ES-I3 (cell line): Measurements from ENCODE around the gene CMPK2.
"Not testable (repeated sequence)": the region's sequence is repeated elsewhere in the genome, so short reads cannot be mapped to it uniquely, and the experiment has no call there.

Experiments used
- H3K36me3 ChIP-seq: 2 replicates; pipeline ENCODE4 v1.6.1; 2013; ENCODE audit warnings: mild to moderate bottlenecking, low read length, control low read depth, moderate library complexity; ENCODE audit not compliant: insufficient read depth
- H3K4me1 ChIP-seq: 2 replicates; pipeline ENCODE4 v1.6.1; 2013; ENCODE audit warnings: mild to moderate bottlenecking, control low read depth, low read length; ENCODE audit not compliant: insufficient read depth
- H3K9ac ChIP-seq: 2 replicates; pipeline ENCODE4 v1.6.1; 2013; ENCODE audit warnings: low read depth, mild to moderate bottlenecking, low read length, moderate library complexity
- H3K9me3 ChIP-seq: 2 replicates; pipeline ENCODE4 v1.6.1; 2013; ENCODE audit warnings: mild to moderate bottlenecking, low read length, moderate library complexity; ENCODE audit not compliant: control insufficient read depth, insufficient read depth

Gene CMPK2

GRCh38 chr2:6865346-6866274 lies at the start of gene CMPK2:
Gene CMPK2 (minus strand): TSS chr2:6865907. CDS start chr2:6865696, 211 bp downstream.
- H3K36me3 ChIP-seq = no peaks in the 10 kb centered on the region
- H3K4me1 ChIP-seq = no peaks in the 10 kb centered on the region
- peak within 1 kb of the TSS; percentile 76 for H3K9ac ChIP-seq
- H3K9me3 ChIP-seq = no peaks in the 10 kb centered on the region

- no peaks in the 10 kb centered on the region for H3K36me3 ChIP-seq
- H3K4me1 ChIP-seq = peaks cover 6% of the 10 kb centered on the region; the same call in 1 of the 2 replicates
- H3K9me3 ChIP-seq = no peaks in the 10 kb centered on the region
- no peak overlapping the region for H3K9ac ChIP-seq
Measured at GRCh38 chr2:6915399-6915798, 49.7 kb upstream of the CMPK2 start.

GRCh38 chr2:6914828-6915227 lies 49.1 kb upstream of the CMPK2 start:
- Histone ChIP-seq H3K9me3 (no peaks in the 10 kb centered on the region), H3K36me3 (no peaks in the 10 kb centered on the region), H3K9ac (no peak overlapping the region), H3K4me1 (peaks cover 6% of the 10 kb centered on the region; the same call in 1 of the 2 replicates)

- no peaks in the 10 kb centered on the region for H3K9me3 ChIP-seq
- peaks cover 6% of the 10 kb centered on the region; the same call in 1 of the 2 replicates for H3K4me1 ChIP-seq
- no peaks in the 10 kb centered on the region for H3K36me3 ChIP-seq
- no peak overlapping the region for H3K9ac ChIP-seq
Measured at GRCh38 chr2:6913415-6914157, 47.9 kb upstream of the CMPK2 start.

GRCh38 chr2:6911721-6912120 lies 46.0 kb upstream of the CMPK2 start:
- Histone ChIP-seq H3K36me3 (no peaks in the 10 kb centered on the region), H3K9ac (no peak overlapping the region), H3K9me3 (no peaks in the 10 kb centered on the region), H3K4me1 (peaks cover 6% of the 10 kb centered on the region; the same call in 1 of the 2 replicates)

- no peaks in the 10 kb centered on the region for H3K4me1 ChIP-seq
- no peak overlapping the region for H3K9ac ChIP-seq
- H3K9me3 ChIP-seq = no peaks in the 10 kb centered on the region
Measured at GRCh38 chr2:6909431-6910385, 44.0 kb upstream of the CMPK2 start.

GRCh38 chr2:6908291-6908690 lies 42.6 kb upstream of the CMPK2 start:
- no peak overlapping the region for H3K9ac ChIP-seq
- H3K9me3 ChIP-seq = no peaks in the 10 kb centered on the region
- no peaks in the 10 kb centered on the region for H3K4me1 ChIP-seq
- H3K36me3 ChIP-seq = no peaks in the 10 kb centered on the region

More at GRCh38 chr2:6909431-6910385, 44.0 kb upstream of the CMPK2 start:
- H3K36me3 ChIP-seq = no peaks in the 10 kb centered on the region

GRCh38 chr2:6906165-6906741 lies 40.5 kb upstream of the CMPK2 start:
- no peaks in the 10 kb centered on the region for H3K36me3 ChIP-seq

GRCh38 chr2:6905668-6906067 lies 40.0 kb upstream of the CMPK2 start:
- H3K4me1 ChIP-seq = no peaks in the 10 kb centered on the region
- no peak overlapping the region for H3K9ac ChIP-seq
- H3K36me3 ChIP-seq = no peaks in the 10 kb centered on the region
- H3K9me3 ChIP-seq = no peaks in the 10 kb centered on the region

More at GRCh38 chr2:6906165-6906741, 40.5 kb upstream of the CMPK2 start:
- no peak overlapping the region for H3K9ac ChIP-seq
- no peaks in the 10 kb centered on the region for H3K4me1 ChIP-seq
- H3K9me3 ChIP-seq = no peaks in the 10 kb centered on the region

GRCh38 chr2:6902581-6902980 lies 36.9 kb upstream of the CMPK2 start:
- not testable (repeated sequence) for H3K9ac ChIP-seq, H3K9me3 ChIP-seq, H3K4me1 ChIP-seq, H3K36me3 ChIP-seq

GRCh38 chr2:6896930-6897759 lies 31.4 kb upstream of the CMPK2 start:
- H3K9me3 ChIP-seq = no peaks in the 10 kb centered on the region
- no peaks in the 10 kb centered on the region for H3K4me1 ChIP-seq
- no peak overlapping the region for H3K9ac ChIP-seq
- H3K36me3 ChIP-seq = no peaks in the 10 kb centered on the region

- no peak overlapping the region for H3K9ac ChIP-seq
- H3K9me3 ChIP-seq = no peaks in the 10 kb centered on the region
- no peaks in the 10 kb centered on the region for H3K36me3 ChIP-seq
- no peaks in the 10 kb centered on the region for H3K4me1 ChIP-seq
Measured at GRCh38 chr2:6893876-6894482, 28.3 kb upstream of the CMPK2 start.

- Histone ChIP-seq H3K4me1 (no peaks in the 10 kb centered on the region), H3K9me3 (no peaks in the 10 kb centered on the region), H3K36me3 (no peaks in the 10 kb centered on the region; the same call in 1 of the 2 replicates), H3K9ac (no peak overlapping the region)
Measured at GRCh38 chr2:6888724-6889123, 23.0 kb upstream of the CMPK2 start.
